HepG2 (cell line): Measurements from ENCODE around the gene NOC2L. TPM values are rescaled to one million over a fixed set of nuclear protein-coding genes. Genes with fewer than 3 reads are reported as not detected.
A peak's percentile ranks its signal among the peaks of the same experiment; 100 is the strongest.

Experiments used
- ATAC-seq: fragments of 200-7000 bp; cut with Tn5 transposase; 3 replicates; pipeline ENCODE4 v1.9.1; 2020; ENCODE audit warnings: mild to moderate bottlenecking, moderate library complexity
- BruUV-seq: library from RNA; stranded (reverse); fragments of 400-500 nt; replicated peaks from 2 replicates; lab custom pipeline; 2021; lab: Mats Ljungman, UMichigan
- CTCF ChIA-PET: fragments of 300-600 bp; formaldehyde crosslinking; extraction: SDS; loops from one replicate; lab custom pipeline; 2021; ENCODE audit warnings: low total read pairs, inconsistent platforms, low intra/inter-chr PET ratio; lab: Yijun Ruan, JAX
- POLR2A ChIA-PET: fragments of 350-600 bp; sonication (Branson Sonifier 250); formaldehyde crosslinking; loops from one replicate; lab custom pipeline; 2020; ENCODE audit warnings: antibody characterized with exemption, inconsistent platforms; lab: Yijun Ruan, JAX
- DNase-seq: peaks from one replicate; pipeline ENCODE4 v3.0.0-alpha.2; 2015; ENCODE audit warnings: low spot score
- FAIRE-seq: peaks from 3 replicates; lab custom pipeline; 2011; peaks lifted over from hg19 to GRCh38; lab: Jason Lieb, UNC
- H2AFZ ChIP-seq: one replicate; pipeline ENCODE4 v1.6.1; 2011; ENCODE audit warnings: low read length, inconsistent platforms
- H3K27ac ChIP-seq: fragments of 300-600 bp; 3 replicates; pipeline ENCODE4 v1.8.0; 2011; ENCODE audit warnings: mixed run types, mild to moderate bottlenecking, mixed read lengths, low read length, inconsistent platforms; ENCODE audit not compliant: insufficient read depth; ENCODE audit errors: extremely low read length
- H3K27me3 ChIP-seq, 2 experiments: fragments of 200-600 bp in 1 of 2; 2 replicates in 1 of 2; 3 replicates in 1 of 2; pipeline versions ENCODE4 v1.6.0 to v1.8.0; 2011; ENCODE audit warnings: low read length in 2 of 2, mild to moderate bottlenecking in 2 of 2, moderate library complexity in 2 of 2, inconsistent platforms in 1 of 2; ENCODE audit not compliant: insufficient read depth in 2 of 2, control insufficient read depth in 1 of 2
- H3K36me3 ChIP-seq, 2 experiments: fragments of 200-600 bp in 1 of 2; replicated peaks in 1 of 2; 2 replicates in 1 of 2; 3 replicates in 1 of 2; pipeline versions ENCODE4 v1.5.1 to v1.8.0; 2011; ENCODE audit warnings: low read length in 2 of 2, inconsistent platforms in 1 of 2; ENCODE audit not compliant: insufficient read depth in 2 of 2, control insufficient read depth in 1 of 2
- H3K4me1 ChIP-seq: 2 replicates; pipeline ENCODE4 v1.5.1; 2012; ENCODE audit warnings: low read length, inconsistent platforms; ENCODE audit not compliant: insufficient read depth
- H3K4me2 ChIP-seq: 2 replicates; pipeline ENCODE4 v1.6.0; 2011; ENCODE audit warnings: low read depth, low read length, inconsistent platforms
- H3K4me3 ChIP-seq, 3 experiments: fragments of 200-600 bp in 1 of 3; sonication (generic), shearing (Covaris generic) in 1 of 3; replicated peaks in 1 of 3; 2 replicates each; pipeline ENCODE4 v1.5.1; 2011 to 2016; ENCODE audit warnings: low read length in 3 of 3, inconsistent platforms in 2 of 3, low read depth in 2 of 3, mild to moderate bottlenecking in 2 of 3, control low read depth in 1 of 3, mixed read lengths in 1 of 3; ENCODE audit not compliant: insufficient read depth in 1 of 3
- H3K79me2 ChIP-seq: one replicate; pipeline ENCODE4 v1.6.1; 2011; ENCODE audit warnings: low read length, inconsistent platforms; ENCODE audit not compliant: insufficient read depth
- H3K9ac ChIP-seq: 2 replicates; pipeline ENCODE4 v1.6.0; 2011; ENCODE audit warnings: mild to moderate bottlenecking, low read depth, low read length, inconsistent platforms; ENCODE audit not compliant: insufficient read depth
- H3K9me3 ChIP-seq: 2 replicates; pipeline ENCODE4 v1.5.1; 2012; ENCODE audit warnings: mild to moderate bottlenecking, low read length
- H4K20me1 ChIP-seq: 2 replicates; pipeline ENCODE4 v1.6.0; 2011; ENCODE audit warnings: inconsistent platforms, mild to moderate bottlenecking, low read length, moderate library complexity; ENCODE audit not compliant: insufficient read depth
- ATF5 ChIP-seq: sonication (generic); formaldehyde crosslinking; IDR thresholded peaks from 2 replicates; pipeline ENCODE4 v1.4.0; 2020; ENCODE audit warnings: mild to moderate bottlenecking, low read depth, missing genetic modification reagents
- BORCS8-MEF2B ChIP-seq: sonication (generic); formaldehyde crosslinking; IDR thresholded peaks from 2 replicates; pipeline ENCODE4 v1.8.0; 2022; ENCODE audit warnings: mild to moderate bottlenecking, missing genetic modification reagents
- EZH2 ChIP-seq: conservative IDR thresholded peaks from 2 replicates; pipeline ENCODE4 v1.6.1; 2012; ENCODE audit warnings: mild to moderate bottlenecking, low read depth, low read length, moderate library complexity
- FIP1L1 ChIP-seq: fragments of 200-400 bp; formaldehyde crosslinking; IDR thresholded peaks from 2 replicates; pipeline ENCODE4 v1.6.1; 2018; ENCODE audit warnings: low read depth, mild to moderate bottlenecking, low read length, moderate library complexity, borderline replicate concordance; ENCODE audit not compliant: insufficient read depth
- GTF3A ChIP-seq: sonication (generic); formaldehyde crosslinking; conservative IDR thresholded peaks from 2 replicates; pipeline ENCODE4 v1.4.0; 2020; ENCODE audit warnings: mild to moderate bottlenecking, missing genetic modification reagents
- JUND ChIP-seq: sonication (generic); formaldehyde crosslinking; IDR thresholded peaks from 2 replicates; pipeline ENCODE4 v1.8.0; 2022; ENCODE audit warnings: mild to moderate bottlenecking, missing genetic modification reagents
- MIER3 ChIP-seq: IDR thresholded peaks from 2 replicates; pipeline ENCODE4 v1.6.1; 2016; ENCODE audit warnings: missing compliant biosample characterization, borderline replicate concordance
- NFIB ChIP-seq: sonication (generic); formaldehyde crosslinking; IDR thresholded peaks from 2 replicates; pipeline ENCODE4 v1.9.0; 2021; ENCODE audit warnings: missing genetic modification reagents, mild to moderate bottlenecking, borderline replicate concordance
- SAP130 ChIP-seq: IDR thresholded peaks from 2 replicates; pipeline ENCODE4 v1.6.1; 2016; ENCODE audit warnings: low read depth
- SKI ChIP-seq: fragments of 450-650 bp; IDR thresholded peaks from one replicate; pipeline ENCODE4 v1.6.1; 2018; ENCODE audit warnings: mild to moderate bottlenecking; ENCODE audit not compliant: partially characterized antibody
- TEF ChIP-seq: sonication (generic); formaldehyde crosslinking; IDR thresholded peaks from 2 replicates; pipeline ENCODE4 v1.5.0; 2020; ENCODE audit warnings: missing genetic modification reagents
- THYN1 ChIP-seq: sonication (generic); formaldehyde crosslinking; IDR thresholded peaks from 2 replicates; pipeline ENCODE4 v1.8.1; 2023; ENCODE audit warnings: low read depth, mild to moderate bottlenecking, moderate library complexity, missing genetic modification reagents, borderline replicate concordance
- ZFX ChIP-seq: sonication (generic); formaldehyde crosslinking; IDR thresholded peaks from 2 replicates; pipeline ENCODE4 v1.4.0; 2020; ENCODE audit warnings: mild to moderate bottlenecking, low read depth, missing genetic modification reagents, moderate library complexity
- ZNF367 ChIP-seq: sonication (generic); formaldehyde crosslinking; IDR thresholded peaks from 2 replicates; pipeline ENCODE4 v1.4.0; 2020; ENCODE audit warnings: missing genetic modification reagents, borderline replicate concordance
- ZNF496 ChIP-seq: sonication (generic); formaldehyde crosslinking; IDR thresholded peaks from 2 replicates; pipeline ENCODE4 v1.8.1; 2023; ENCODE audit warnings: mild to moderate bottlenecking, moderate library complexity, missing genetic modification reagents; ENCODE audit not compliant: insufficient replicate concordance
- ZNF574 ChIP-seq: sonication (generic); formaldehyde crosslinking; IDR thresholded peaks from 2 replicates; pipeline ENCODE4 v1.4.0; 2020; ENCODE audit warnings: missing genetic modification reagents
- ZNF597 ChIP-seq: sonication (generic); formaldehyde crosslinking; IDR thresholded peaks from 2 replicates; pipeline ENCODE4 v1.5.0; 2020; ENCODE audit warnings: missing genetic modification reagents
- ZNF605 ChIP-seq: sonication (generic); formaldehyde crosslinking; IDR thresholded peaks from 2 replicates; pipeline ENCODE4 v1.8.0; 2022; ENCODE audit warnings: mild to moderate bottlenecking, missing genetic modification reagents
- ZNF768 ChIP-seq: sonication (generic); formaldehyde crosslinking; IDR thresholded peaks from 2 replicates; pipeline ENCODE4 v1.4.0; 2020; ENCODE audit warnings: missing genetic modification reagents
- ZNF792 ChIP-seq: IDR thresholded peaks from 2 replicates; pipeline ENCODE4 v1.6.1; 2016
- ZNF839 ChIP-seq: sonication (generic); formaldehyde crosslinking; IDR thresholded peaks from 2 replicates; pipeline ENCODE4 v1.4.0; 2020; ENCODE audit warnings: missing genetic modification reagents, mild to moderate bottlenecking, borderline replicate concordance
- WGBS: methylation state at CpG from one replicate; pipeline ENCODE4 v1.1.6; 2017; ENCODE audit warnings: low lambda C conversion rate; 5-methylcytosine and 5-hydroxymethylcytosine counted together
- in situ Hi-C: cut with HindIII; loops from 2 replicates; pipeline ENCODE4 v1.10.0; 2017; ENCODE audit warnings: low pct_unique_long_range_greater_than_20kb; ENCODE audit not compliant: extremely low pct_ligation_motif_present
- intact Hi-C: fragments of 100-400 bp; cut with micrococcal nuclease; formaldehyde crosslinking; loops from one replicate; pipeline ENCODE4 v1.10.0; 2022; ENCODE audit not compliant: unreplicated experiment
- polyA plus RNA-seq, 8 experiments: library from polyadenylated mRNA; depleted of rRNA in 3 of 8; stranded (reverse) in 7 of 8; unstranded in 1 of 8; fragments of >200 nt; fragmentation: Illumina TruSeq in 4 of 8; extraction: Trizol in 4 of 8; gene quantifications; 2 replicates each; pipeline versions ENCODE4 v1.2.1 to v1.2.3, GENCODE V29; 2011 to 2016; ENCODE audit warnings: low read depth in 4 of 8, missing spikeins in 1 of 8, mixed read lengths in 1 of 8; ENCODE audit not compliant: insufficient read depth in 1 of 8
- total RNA-seq, 5 experiments: library from RNA; depleted of rRNA; stranded (reverse); fragments of >200 nt; fragmentation: Illumina TruSeq; extraction: Trizol; gene quantifications; 2 replicates each; pipeline ENCODE4 v1.2.3, GENCODE V29; 2016; ENCODE audit warnings: low read depth in 1 of 5

Gene NOC2L
- total and polyA plus RNA-seq, 2 of the 13 experiments (the other 11 are each of a cell fraction or from before 2014, with no cell fraction given) = 32.0 to 103 TPM

GRCh38 chr1:920010-920409 is 39.0 kb downstream of the NOC2L start:
- in situ Hi-C loops (no loop called here), intact Hi-C loops (no loop called here)
- H2AFZ ChIP-seq = no peak overlapping the region
- H3K4me2 ChIP-seq = no peak overlapping the region
- H3K4me3 ChIP-seq = no peak overlapping the region
- BruUV-seq = no TSS peak
- H3K36me3 ChIP-seq = no peaks in the 10 kb centered on the region
- no peaks in the 10 kb centered on the region for H3K79me2 ChIP-seq
- H3K9ac ChIP-seq = no peak overlapping the region
- H3K27me3 ChIP-seq = peaks cover 47 to 90% of the 10 kb centered on the region in 2 experiments
- FAIRE-seq = no peak
- H3K4me1 ChIP-seq = peaks cover 43% of the 10 kb centered on the region
- H3K9me3 ChIP-seq = no peaks in the 10 kb centered on the region
- WGBS = 0% methylated on average over 5 of the region's 23 CpGs
- no peak for ATAC-seq
- ChIA-PET CTCF (no interaction called here), POLR2A (no interaction called here)
- H3K27ac ChIP-seq = no peak overlapping the region
- DNase-seq = no peak
- H4K20me1 ChIP-seq = peaks cover 6% of the 10 kb centered on the region; the same call in 1 of the 2 replicates
- TF ChIP-seq THYN1 (CRISPR knock-in tag) = no peak
- TF ChIP-seq ZNF367 = no peak
- TF ChIP-seq SKI = no peak
- TF ChIP-seq FIP1L1 = no peak
- no peak for TF ChIP-seq ZNF792
- no peak for TF ChIP-seq ZNF839 (CRISPR knock-in tag)
- TF ChIP-seq ZFX (CRISPR knock-in tag) = 0 out of 2 replicates have a peak, but pooled peaks have one; percentile 3
- no peak for TF ChIP-seq ZNF597 (CRISPR knock-in tag)
- TF ChIP-seq GTF3A (CRISPR knock-in tag) = no peak
- no peak for TF ChIP-seq JUND (CRISPR knock-in tag)
- no peak for TF ChIP-seq NFIB (CRISPR knock-in tag)
- TF ChIP-seq MIER3 (CRISPR knock-in tag) = no peak
- no peak for TF ChIP-seq ZNF574 (CRISPR knock-in tag)
- TF ChIP-seq ZNF496 (CRISPR knock-in tag) = no peak
- TF ChIP-seq ATF5 (CRISPR knock-in tag) = no peak
- peak; percentile 9; the same call in 1 of the 2 replicates for TF ChIP-seq ZNF768 (CRISPR knock-in tag)
- TF ChIP-seq EZH2 = 0 out of 2 replicates have a peak, but pooled peaks have one; percentile 41
- TF ChIP-seq SAP130 = no peak
- no peak for TF ChIP-seq ZNF605 (CRISPR knock-in tag)
- no peak for TF ChIP-seq BORCS8-MEF2B (CRISPR knock-in tag)
- no peak for TF ChIP-seq TEF (CRISPR knock-in tag)
